ENCODE measurements around the gene FSTL4. TPM values are rescaled to one million over a fixed set of nuclear protein-coding genes. Genes with fewer than 3 reads are reported as not detected.

Gene FSTL4
- total and polyA plus RNA-seq, 8 donors = 0.11 to 2.9 (median 0.22) TPM

GRCh38 chr5:133627180-133627579 lies 14.8 kb upstream of the FSTL4 start:
- no peak overlapping the region for H3K4me3 ChIP-seq
- no peak for TF ChIP-seq CTCF (IDR thresholded peaks at IDR 0.05)
- no peaks in the 10 kb centered on the region for H3K4me1 ChIP-seq
- H3K9me3 ChIP-seq = no peaks in the 10 kb centered on the region
- H3K27ac ChIP-seq = no peak overlapping the region
- no peaks in the 10 kb centered on the region for H3K36me3 ChIP-seq
- DNase-seq = no peak
- no peaks in the 10 kb centered on the region for H3K27me3 ChIP-seq
- no peak for ATAC-seq
- intact Hi-C loops (cut with DNase I) = no loop called here

- ATAC-seq (no peak), DNase-seq (no peak)
- intact Hi-C loops (cut with DNase I) = no loop called here
- Histone ChIP-seq H3K27ac (no peak overlapping the region), H3K4me1 (no peaks in the 10 kb centered on the region), H3K9me3 (no peaks in the 10 kb centered on the region), H3K36me3 (no peaks in the 10 kb centered on the region), H3K4me3 (no peak overlapping the region), H3K27me3 (peaks cover 0 to 9% of the 10 kb centered on the region in 2 donors)
- no peak for TF ChIP-seq CTCF (IDR thresholded peaks at IDR 0.05)
Observed at GRCh38 chr5:133624316-133624715, 12.0 kb upstream of the FSTL4 start.

GRCh38 chr5:133618141-133618540 lies 5.8 kb upstream of the FSTL4 start:
- no peak for ATAC-seq
- Histone ChIP-seq H3K27ac (no peak overlapping the region), H3K27me3 (peaks cover 4 to 36% of the 10 kb centered on the region in 2 donors), H3K4me1 (no peaks in the 10 kb centered on the region), H3K36me3 (no peaks in the 10 kb centered on the region), H3K4me3 (no peak overlapping the region), H3K9me3 (no peaks in the 10 kb centered on the region)
- no peak for TF ChIP-seq CTCF (IDR thresholded peaks at IDR 0.05)
- intact Hi-C loops (cut with DNase I) = no loop called here
- no peak for DNase-seq

- no peaks in the 10 kb centered on the region for H3K9me3 ChIP-seq
- no peak overlapping the region for H3K27ac ChIP-seq
- DNase-seq = no peak
- no peak for TF ChIP-seq CTCF (IDR thresholded peaks at IDR 0.05)
- peaks cover 10 to 24% of the 10 kb centered on the region in 2 donors for H3K4me1 ChIP-seq
- peaks cover 45 to 71% of the 10 kb centered on the region in 2 donors for H3K27me3 ChIP-seq
- intact Hi-C loops (cut with DNase I) = no loop called here
- H3K4me3 ChIP-seq = no peak overlapping the region
- ATAC-seq = no peak
- no peaks in the 10 kb centered on the region for H3K36me3 ChIP-seq
Observed at GRCh38 chr5:133613743-133614142, 1.4 kb upstream of the FSTL4 start.

- H3K27me3 ChIP-seq = peaks cover 45 to 77% of the 10 kb centered on the region in 2 donors
- no peak overlapping the region for H3K4me3 ChIP-seq
- no peak for DNase-seq
Observed at GRCh38 chr5:133613184-133613583, 843 bp upstream of the FSTL4 start.

More at GRCh38 chr5:133613184-133613583, 843 bp upstream of the FSTL4 start:
- intact Hi-C loops (cut with DNase I) = no loop called here
- TF ChIP-seq CTCF (IDR thresholded peaks at IDR 0.05) = no peak
- no peaks in the 10 kb centered on the region for H3K9me3 ChIP-seq
- H3K36me3 ChIP-seq = no peaks in the 10 kb centered on the region
- H3K4me1 ChIP-seq = peaks cover 10 to 24% of the 10 kb centered on the region in 2 donors
- no peak overlapping the region for H3K27ac ChIP-seq
- no peak for ATAC-seq
